Measurements from ENCODE around the gene SLC7A14. TPM values are rescaled to one million over a fixed set of nuclear protein-coding genes. Genes with fewer than 3 reads are reported as not detected.

SLC7A14 gene
- total RNA-seq, 1 donor from 2014 or later, result 6.2 TPM

- peaks cover 7% of the 10 kb centered on the region for H3K36me3 Mint-ChIP-seq (ENCODE audit: unreplicated experiment)
- H3K27ac Mint-ChIP-seq (ENCODE audit: unreplicated experiment), result no peak overlapping the region
- H3K9me3 Mint-ChIP-seq (ENCODE audit: unreplicated experiment), result no peaks in the 10 kb centered on the region
- no peak overlapping the region for H3K4me3 Mint-ChIP-seq (ENCODE audit: unreplicated experiment)
- TF ChIP-seq, protein P1, sequence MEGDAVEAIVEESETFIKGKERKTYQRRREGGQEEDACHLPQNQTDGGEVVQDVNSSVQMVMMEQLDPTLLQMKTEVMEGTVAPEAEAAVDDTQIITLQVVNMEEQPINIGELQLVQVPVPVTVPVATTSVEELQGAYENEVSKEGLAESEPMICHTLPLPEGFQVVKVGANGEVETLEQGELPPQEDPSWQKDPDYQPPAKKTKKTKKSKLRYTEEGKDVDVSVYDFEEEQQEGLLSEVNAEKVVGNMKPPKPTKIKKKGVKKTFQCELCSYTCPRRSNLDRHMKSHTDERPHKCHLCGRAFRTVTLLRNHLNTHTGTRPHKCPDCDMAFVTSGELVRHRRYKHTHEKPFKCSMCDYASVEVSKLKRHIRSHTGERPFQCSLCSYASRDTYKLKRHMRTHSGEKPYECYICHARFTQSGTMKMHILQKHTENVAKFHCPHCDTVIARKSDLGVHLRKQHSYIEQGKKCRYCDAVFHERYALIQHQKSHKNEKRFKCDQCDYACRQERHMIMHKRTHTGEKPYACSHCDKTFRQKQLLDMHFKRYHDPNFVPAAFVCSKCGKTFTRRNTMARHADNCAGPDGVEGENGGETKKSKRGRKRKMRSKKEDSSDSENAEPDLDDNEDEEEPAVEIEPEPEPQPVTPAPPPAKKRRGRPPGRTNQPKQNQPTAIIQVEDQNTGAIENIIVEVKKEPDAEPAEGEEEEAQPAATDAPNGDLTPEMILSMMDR (IDR thresholded peaks at IDR 0.05; ENCODE audit: partially characterized antibody, unreplicated experiment), result no peak
- H3K27me3 Mint-ChIP-seq (ENCODE audit: unreplicated experiment), result peaks cover 2% of the 10 kb centered on the region
- no peak for DNase-seq
- H3K4me1 Mint-ChIP-seq (ENCODE audit: low read depth, unreplicated experiment), result no peaks in the 10 kb centered on the region
Measured at GRCh38 chr3:170493712-170494182, 92.1 kb downstream of the SLC7A14 start.

- Mint-ChIP-seq H3K36me3 (ENCODE audit: unreplicated experiment) (peaks cover 7% of the 10 kb centered on the region), H3K4me1 (ENCODE audit: low read depth, unreplicated experiment) (peaks cover 2% of the 10 kb centered on the region), H3K4me3 (ENCODE audit: unreplicated experiment) (no peak overlapping the region), H3K27me3 (ENCODE audit: unreplicated experiment) (peaks cover 2% of the 10 kb centered on the region), H3K27ac (ENCODE audit: unreplicated experiment) (no peak overlapping the region), H3K9me3 (ENCODE audit: unreplicated experiment) (no peaks in the 10 kb centered on the region)
- no peak for DNase-seq
- TF ChIP-seq, protein P1 (IDR thresholded peaks at IDR 0.05; ENCODE audit: partially characterized antibody, unreplicated experiment), result no peak
Measured at GRCh38 chr3:170491901-170492300, 94.0 kb downstream of the SLC7A14 start.

DNA sequence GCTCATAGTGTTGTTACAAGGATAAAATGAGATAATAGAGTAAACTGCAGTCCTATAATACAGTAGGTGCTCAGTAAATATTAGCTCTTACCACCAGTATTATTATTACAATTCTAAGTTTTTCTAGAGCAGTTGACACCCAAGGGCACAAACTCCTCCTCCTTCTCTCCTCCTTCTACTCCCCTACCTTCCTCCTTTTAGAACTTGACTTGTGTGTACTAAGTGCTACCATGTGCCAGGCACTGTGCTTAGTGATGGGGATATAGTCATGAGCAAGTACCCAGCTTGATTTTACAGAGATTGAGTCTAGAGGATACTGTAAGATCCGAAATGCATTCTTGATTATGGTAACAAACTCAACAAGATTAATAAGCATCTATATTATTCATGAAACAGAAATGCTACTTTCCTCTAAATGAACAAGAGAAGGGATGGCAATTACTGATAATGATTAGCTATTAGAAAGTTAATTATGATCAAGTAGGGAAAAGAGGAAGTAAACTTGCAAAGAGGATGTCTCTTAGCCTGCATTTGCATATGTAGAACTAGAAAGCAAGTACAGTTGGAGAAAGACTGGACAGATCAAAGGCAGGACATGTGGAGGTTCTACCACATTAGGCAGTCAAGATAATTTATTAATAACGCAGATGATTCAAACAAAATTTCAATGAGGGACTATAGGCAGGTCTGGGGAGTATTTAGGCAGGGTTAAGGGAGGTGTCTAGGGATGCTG, 94.9 kb downstream of the SLC7A14 start:
- DNase-seq, result no peak
- TF ChIP-seq, protein P1 (IDR thresholded peaks at IDR 0.05; ENCODE audit: partially characterized antibody, unreplicated experiment), result no peak
- Mint-ChIP-seq H3K4me1 (ENCODE audit: low read depth, unreplicated experiment) (peaks cover 8% of the 10 kb centered on the region), H3K27ac (ENCODE audit: unreplicated experiment) (no peak overlapping the region), H3K27me3 (ENCODE audit: unreplicated experiment) (peaks cover 4% of the 10 kb centered on the region), H3K9me3 (ENCODE audit: unreplicated experiment) (no peaks in the 10 kb centered on the region), H3K36me3 (ENCODE audit: unreplicated experiment) (peaks cover 6% of the 10 kb centered on the region), H3K4me3 (ENCODE audit: unreplicated experiment) (no peak overlapping the region)

DNA sequence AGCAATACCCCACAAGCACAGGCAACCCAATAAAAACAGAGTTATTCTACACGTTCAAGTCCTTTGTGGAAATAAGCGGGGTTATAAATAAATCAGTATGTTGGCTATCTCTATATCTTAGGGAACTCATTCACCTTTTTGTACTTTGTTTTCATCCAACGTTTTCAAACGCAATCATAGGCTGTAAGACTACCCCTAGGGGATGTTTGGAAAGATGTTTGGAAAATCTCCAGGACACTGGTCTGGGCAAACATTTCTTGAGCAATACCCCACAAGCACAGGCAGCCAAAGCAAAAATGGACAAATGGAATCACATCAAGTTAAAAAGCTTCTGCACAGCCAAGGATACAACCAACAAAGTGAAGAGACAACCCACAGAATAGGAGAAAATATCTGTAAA, 97.1 kb downstream of the SLC7A14 start:
- H3K9me3 Mint-ChIP-seq (ENCODE audit: unreplicated experiment), result peaks cover 2% of the 10 kb centered on the region
- H3K36me3 Mint-ChIP-seq (ENCODE audit: unreplicated experiment), result no peaks in the 10 kb centered on the region
- no peak overlapping the region for H3K27ac Mint-ChIP-seq (ENCODE audit: unreplicated experiment)
- TF ChIP-seq, protein P1 (IDR thresholded peaks at IDR 0.05; ENCODE audit: partially characterized antibody, unreplicated experiment), result no peak
- peaks cover 4% of the 10 kb centered on the region for H3K27me3 Mint-ChIP-seq (ENCODE audit: unreplicated experiment)
- DNase-seq, result no peak
- H3K4me1 Mint-ChIP-seq (ENCODE audit: low read depth, unreplicated experiment), result peaks cover 12% of the 10 kb centered on the region
- H3K4me3 Mint-ChIP-seq (ENCODE audit: unreplicated experiment), result no peak overlapping the region

DNA sequence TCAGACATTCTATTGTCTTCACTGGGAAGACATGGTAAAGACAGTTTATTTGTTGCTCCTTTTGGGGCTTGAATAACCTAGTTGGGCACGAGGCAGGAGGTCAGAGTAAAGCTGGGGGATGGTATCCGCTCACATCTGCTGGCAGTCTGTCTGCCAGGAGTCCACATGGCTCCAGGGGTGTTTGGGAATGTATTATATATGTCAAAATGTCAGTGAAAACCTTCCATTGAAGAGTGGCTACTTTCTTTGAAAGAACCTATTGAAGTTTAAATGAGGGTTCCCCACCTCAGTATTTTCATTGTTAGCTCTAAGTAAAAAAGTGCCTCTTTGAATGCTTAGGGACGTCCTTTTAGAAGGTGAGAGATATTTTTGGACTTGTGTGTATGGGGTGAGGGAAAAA, 98.8 kb downstream of the SLC7A14 start:
- DNase-seq, result no peak
- H3K27me3 Mint-ChIP-seq (ENCODE audit: unreplicated experiment), result peaks cover 3% of the 10 kb centered on the region
- TF ChIP-seq, protein P1 (IDR thresholded peaks at IDR 0.05; ENCODE audit: partially characterized antibody, unreplicated experiment), result no peak
- H3K27ac Mint-ChIP-seq (ENCODE audit: unreplicated experiment), result no peak overlapping the region
- H3K4me3 Mint-ChIP-seq (ENCODE audit: unreplicated experiment), result no peak overlapping the region
- peaks cover 12% of the 10 kb centered on the region for H3K4me1 Mint-ChIP-seq (ENCODE audit: low read depth, unreplicated experiment)
- H3K9me3 Mint-ChIP-seq (ENCODE audit: unreplicated experiment), result peaks cover 2% of the 10 kb centered on the region
- H3K36me3 Mint-ChIP-seq (ENCODE audit: unreplicated experiment), result peaks cover 9% of the 10 kb centered on the region
